Endothelial cell of umbilical vein (primary cell): Measurements from ENCODE around the gene RHBDF1. TPM values are rescaled to one million over a fixed set of nuclear protein-coding genes. Genes with fewer than 3 reads are reported as not detected.

ENCODE experiments used
- BruUV-seq: library from RNA; stranded (reverse); fragments of 400-500 nt; replicated peaks from 2 replicates; lab custom pipeline; 2021; lab: Mats Ljungman, UMichigan
- CTCF ChIA-PET: fragments of 300-600, 350-600 bp; sonication (Branson Sonifier 250); formaldehyde crosslinking; loops from one replicate; lab custom pipeline; 2021; ENCODE audit warnings: antibody characterized with exemption, inconsistent platforms; lab: Charles Lee
- POLR2A ChIA-PET: fragments of 300-600, 350-600 bp; sonication (Branson Sonifier 250); formaldehyde crosslinking; loops from one replicate; lab custom pipeline; 2021; ENCODE audit warnings: antibody characterized with exemption, inconsistent platforms; lab: Charles Lee
- DNase-seq: peaks from one replicate; pipeline ENCODE4 v3.0.0-alpha.2; 2011; ENCODE audit warnings: low read depth, low spot score
- FAIRE-seq: peaks from 2 replicates; lab custom pipeline; 2011; peaks lifted over from hg19 to GRCh38; lab: Jason Lieb, UNC
- H2AFZ ChIP-seq: 2 replicates; pipeline ENCODE4 v1.6.0; 2012; ENCODE audit warnings: low read depth, low read length, control low read depth, inconsistent platforms
- H3K27ac ChIP-seq: 2 replicates; pipeline ENCODE4 v1.5.1; 2011; ENCODE audit warnings: low read depth, mild to moderate bottlenecking, control low read depth, low read length, moderate library complexity; ENCODE audit not compliant: insufficient read depth
- H3K27me3 ChIP-seq, 2 experiments: 2 replicates each; pipeline versions ENCODE4 v1.6.0 to v1.6.1; 2011; ENCODE audit warnings: low read length in 2 of 2, mixed read lengths in 1 of 2; ENCODE audit not compliant: control insufficient read depth in 2 of 2, insufficient read depth in 2 of 2
- H3K36me3 ChIP-seq, 2 experiments: 2 replicates in 1 of 2; 3 replicates in 1 of 2; pipeline ENCODE4 v1.5.1; 2011; ENCODE audit warnings: low read length in 2 of 2, mild to moderate bottlenecking in 1 of 2, moderate library complexity in 1 of 2; ENCODE audit not compliant: control insufficient read depth in 2 of 2, insufficient read depth in 2 of 2; ENCODE audit errors: extremely low read depth in 1 of 2
- H3K4me1 ChIP-seq: 3 replicates; pipeline ENCODE4 v1.5.1; 2011; ENCODE audit warnings: mild to moderate bottlenecking, low read length; ENCODE audit not compliant: control insufficient read depth, insufficient read depth; ENCODE audit errors: extremely low read depth
- H3K4me2 ChIP-seq: 2 replicates; pipeline ENCODE4 v1.6.1; 2011; ENCODE audit warnings: low read length, control low read depth, mixed read lengths; ENCODE audit not compliant: insufficient read depth
- H3K4me3 ChIP-seq, 3 experiments: fragments of 200-600 bp in 1 of 3; sonication (generic), shearing (Covaris generic) in 1 of 3; replicated peaks in 1 of 3; 2 replicates each; pipeline ENCODE4 v1.5.1; 2011 to 2016; ENCODE audit warnings: control low read depth in 3 of 3, low read length in 3 of 3, mild to moderate bottlenecking in 2 of 3, inconsistent platforms in 1 of 3, low read depth in 1 of 3, moderate library complexity in 1 of 3; ENCODE audit not compliant: insufficient read depth in 1 of 3
- H3K79me2 ChIP-seq: 2 replicates; pipeline ENCODE4 v1.6.0; 2012; ENCODE audit warnings: low read length, inconsistent platforms; ENCODE audit not compliant: control insufficient read depth, insufficient read depth
- H3K9ac ChIP-seq: replicated peaks from 2 replicates; pipeline ENCODE3; 2011; ENCODE audit warnings: low read length, control low read depth; ENCODE audit not compliant: insufficient read depth; ENCODE audit errors: extremely low read depth
- H3K9me1 ChIP-seq: replicated peaks from 3 replicates; pipeline ENCODE4 v1.6.0; 2011; ENCODE audit warnings: mild to moderate bottlenecking, low read length; ENCODE audit not compliant: control insufficient read depth, insufficient read depth; ENCODE audit errors: extremely low read depth
- H3K9me3 ChIP-seq: replicated peaks from 2 replicates; pipeline ENCODE4 v1.5.1; 2012; ENCODE audit warnings: low read length, inconsistent platforms; ENCODE audit not compliant: control insufficient read depth, insufficient read depth
- H4K20me1 ChIP-seq: replicated peaks from 2 replicates; pipeline ENCODE3; 2011; ENCODE audit warnings: mild to moderate bottlenecking, low read length; ENCODE audit not compliant: control insufficient read depth, insufficient read depth; ENCODE audit errors: extremely low read depth
- CTCF ChIP-seq, 2 donors: IDR thresholded peaks; 1 replicate in 1 of 2; 2 replicates in 1 of 2; pipeline ENCODE4 v1.5.1; 2011; ENCODE audit warnings: low read length in 2 of 2, mild to moderate bottlenecking in 2 of 2, moderate library complexity in 2 of 2, control low read depth in 1 of 2, inconsistent platforms in 1 of 2, low read depth in 1 of 2; ENCODE audit not compliant: insufficient read depth in 1 of 2; ENCODE audit errors: extremely low read depth in 1 of 2
- EZH2 ChIP-seq: IDR thresholded peaks from 2 replicates; pipeline ENCODE4 v1.6.1; 2012; ENCODE audit warnings: borderline replicate concordance, low read depth, mild to moderate bottlenecking, moderate library complexity, low read length, inconsistent platforms; ENCODE audit not compliant: severe bottlenecking
- FOS ChIP-seq: IDR thresholded peaks from 2 replicates; pipeline ENCODE4 v1.6.1; 2011; ENCODE audit warnings: mild to moderate bottlenecking, low read length, moderate library complexity, borderline replicate concordance; ENCODE audit not compliant: insufficient read depth
- GATA2 ChIP-seq: IDR thresholded peaks from 2 replicates; pipeline ENCODE4 v1.7.0; 2011; ENCODE audit warnings: low read depth, mild to moderate bottlenecking, moderate library complexity, mixed read lengths, low read length; ENCODE audit not compliant: insufficient read length, insufficient read depth
- JUN ChIP-seq: IDR thresholded peaks from 2 replicates; pipeline ENCODE4 v1.6.1; 2011; ENCODE audit warnings: borderline replicate concordance, low read depth; ENCODE audit not compliant: insufficient read length, insufficient read depth
- MAX ChIP-seq: IDR thresholded peaks from 2 replicates; pipeline ENCODE4 v1.6.1; 2011; ENCODE audit not compliant: insufficient read depth, insufficient read length
- MYC ChIP-seq: IDR thresholded peaks from one replicate; pipeline ENCODE4 v1.6.1; 2011; ENCODE audit warnings: mild to moderate bottlenecking, low read depth, low read length
- POLR2A ChIP-seq: IDR thresholded peaks from 2 replicates; pipeline ENCODE4 v1.6.1; 2012; ENCODE audit warnings: low read depth, mild to moderate bottlenecking, control low read depth, low read length
- POLR2AphosphoS5 ChIP-seq: IDR thresholded peaks from 2 replicates; pipeline ENCODE4 v1.6.1; 2012; ENCODE audit warnings: low read depth, mild to moderate bottlenecking, control low read depth, low read length, moderate library complexity; ENCODE audit not compliant: insufficient read depth
- dilution Hi-C: fragments of 300-500 bp; cut with MboI; formaldehyde crosslinking; loops from one replicate; pipeline ENCODE4 v1.15.0; 2019; ENCODE audit warnings: low sequenced_read_pairs; ENCODE audit not compliant: extremely low pct_ligation_motif_present
- intact Hi-C: fragments of 100-400 bp; cut with micrococcal nuclease; formaldehyde crosslinking; loops from one replicate; pipeline ENCODE4 v1.10.0; 2022
- polyA plus RNA-seq, 4 experiments: library from polyadenylated mRNA; depleted of rRNA in 3 of 4; stranded (reverse) in 3 of 4; unstranded in 1 of 4; fragments of >200 nt; gene quantifications; 2 replicates each; pipeline versions ENCODE4 v1.2.1 to v1.2.3, GENCODE V29; 2011 to 2012; ENCODE audit warnings: missing spikeins in 1 of 4
- total RNA-seq: library from RNA; stranded (reverse); gene quantifications from 2 replicates; pipeline ENCODE4 v1.2.3, GENCODE V29; 2021

Gene RHBDF1
- total and polyA plus RNA-seq, 2 donors (not counting 3 experiments of a cell fraction or from before 2014, with no cell fraction given), result 57.0 to 113 TPM

- Histone ChIP-seq H3K4me3 (no peak overlapping the region), H3K9ac (no peak overlapping the region), H3K36me3 (peaks cover 0 to 7% of the 10 kb centered on the region in 2 experiments), H3K79me2 (no peaks in the 10 kb centered on the region), H3K27me3 (no peaks in the 10 kb centered on the region), H3K4me2 (no peak overlapping the region), H4K20me1 (no peaks in the 10 kb centered on the region), H2AFZ (no peak overlapping the region), H3K4me1 (peaks cover 11% of the 10 kb centered on the region), H3K9me1 (no peaks in the 10 kb centered on the region), H3K9me3 (no peaks in the 10 kb centered on the region), H3K27ac (no peak overlapping the region)
- dilution Hi-C loops (no loop called here), intact Hi-C loops (no loop called here)
- FAIRE-seq, result peak; percentile 15
- TF ChIP-seq POLR2A (no peak), EZH2 (no peak), POLR2AphosphoS5 (no peak), MAX (no peak), MYC (no peak), GATA2 (no peak), JUN (no peak)
- ChIA-PET CTCF (no interaction called here), POLR2A (no interaction called here)
- BruUV-seq, result no TSS peak
- DNase-seq, result no peak
Observed at GRCh38 chr16:114327-114726, 41.9 kb upstream of the RHBDF1 start.

GRCh38 chr16:112153-112840, 39.9 kb upstream of the RHBDF1 start:
- FAIRE-seq, result no peak
- no TSS peak for BruUV-seq
- CTCF ChIA-PET, result interaction anchor here (0.6 to 1.2 kb wide), 2 partner anchors 15 to 40 kb away, joined by 3 to 5 read pairs; partner anchors contain the start of gene RHBDF1

More at GRCh38 chr16:112153-112840, 39.9 kb upstream of the RHBDF1 start:
- H3K27me3 ChIP-seq, result no peaks in the 10 kb centered on the region
- no peak overlapping the region for H2AFZ ChIP-seq
- H4K20me1 ChIP-seq, result no peaks in the 10 kb centered on the region
- no peak overlapping the region for H3K4me2 ChIP-seq
- intact Hi-C loops (no loop called here), dilution Hi-C loops (no loop called here)
- no peak for DNase-seq
- TF ChIP-seq POLR2AphosphoS5 (no peak), MAX (no peak), POLR2A (no peak), FOS (no peak), MYC (no peak), JUN (no peak), EZH2 (no peak), CTCF (IDR thresholded peaks at IDR 0.05; ENCODE audit: extremely low read depth in 1 of 2, insufficient read depth in 1 of 2, low read depth in 1 of 2, low read length in 2 of 2) (no peak), GATA2 (no peak)
- peaks cover 0 to 7% of the 10 kb centered on the region in 2 experiments for H3K36me3 ChIP-seq
- no peak overlapping the region for H3K27ac ChIP-seq
- POLR2A ChIA-PET, result no interaction called here
- no peaks in the 10 kb centered on the region for H3K9me1 ChIP-seq
- no peaks in the 10 kb centered on the region for H3K79me2 ChIP-seq
- H3K4me1 ChIP-seq, result peaks cover 11% of the 10 kb centered on the region
- H3K9me3 ChIP-seq, result no peaks in the 10 kb centered on the region
- H3K9ac ChIP-seq, result no peak overlapping the region
- H3K4me3 ChIP-seq, result no peak overlapping the region
